Activated CD4-positive, alpha-beta T cell treated with anti-CD3 and anti-CD28 coated beads, Interleukin-2, amount 50 U/mL, for 24 hours (primary cell): Measurements from ENCODE around the gene ADRB2.
"Not testable (repeated sequence)": the region's sequence is repeated elsewhere in the genome, so short reads cannot be mapped to it uniquely, and the experiment has no call there.

ENCODE experiments used
- DNase-seq, 2 donors: peaks; one replicate each; pipeline ENCODE4 v3.0.0-alpha.2; 2020; ENCODE audit warnings: low read depth in 1 of 2, low spot score in 1 of 2

The ADRB2 gene

DNA sequence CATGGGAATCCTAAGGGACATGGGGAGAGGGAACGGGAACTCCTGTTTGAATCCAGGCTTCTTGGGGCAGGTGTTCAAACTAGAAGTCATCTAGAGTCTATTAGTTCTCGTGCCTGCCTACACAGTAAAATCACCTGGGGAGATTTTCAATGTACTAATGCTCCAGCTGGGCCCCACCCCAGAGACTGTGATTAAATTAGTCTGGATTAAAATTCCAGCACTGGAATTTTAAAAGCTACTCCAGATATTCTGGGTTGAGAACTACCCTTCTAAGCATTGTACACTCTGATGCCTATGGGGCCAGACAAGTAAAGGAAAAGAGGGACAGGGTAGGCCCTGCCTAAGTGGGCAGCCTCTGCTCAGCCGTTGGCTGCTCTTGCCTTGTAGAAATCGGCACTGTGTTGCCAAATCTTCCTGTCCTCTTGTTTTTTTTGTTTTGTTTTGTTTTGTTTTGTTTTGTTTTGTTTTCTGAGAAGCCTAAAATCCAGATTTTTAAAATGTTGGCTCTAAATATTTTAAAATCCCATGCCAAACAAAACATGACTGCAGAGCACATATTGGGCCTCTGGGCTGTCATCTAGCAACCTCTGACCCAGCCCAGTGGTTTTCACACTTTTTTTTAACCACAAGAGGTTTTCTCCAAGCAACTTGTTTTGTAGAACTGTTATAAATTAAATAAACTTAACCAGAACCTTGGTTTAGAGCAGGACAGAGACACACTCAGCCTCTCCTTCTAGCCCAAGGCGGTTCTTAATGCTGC is 29.0 kb downstream of the ADRB2 start:
- no peak for DNase-seq

DNA sequence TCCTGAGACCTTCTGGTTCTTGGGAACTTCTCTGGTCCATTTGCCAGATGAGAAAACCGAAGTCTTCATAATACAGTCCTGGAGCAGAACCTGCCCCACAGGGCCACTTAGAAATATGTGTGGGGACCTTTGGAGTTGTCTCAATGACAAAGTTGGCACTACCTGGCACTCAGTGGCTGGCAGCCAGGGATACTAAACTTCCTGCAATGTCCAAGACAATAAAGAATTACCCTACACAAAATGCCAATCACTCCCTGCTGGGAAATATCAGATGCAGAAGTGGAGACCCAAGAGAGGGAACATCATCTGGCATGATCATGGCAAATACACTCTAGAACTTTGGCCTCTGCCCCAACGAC is 29.6 kb downstream of the ADRB2 start:
- no peak for DNase-seq

DNA sequence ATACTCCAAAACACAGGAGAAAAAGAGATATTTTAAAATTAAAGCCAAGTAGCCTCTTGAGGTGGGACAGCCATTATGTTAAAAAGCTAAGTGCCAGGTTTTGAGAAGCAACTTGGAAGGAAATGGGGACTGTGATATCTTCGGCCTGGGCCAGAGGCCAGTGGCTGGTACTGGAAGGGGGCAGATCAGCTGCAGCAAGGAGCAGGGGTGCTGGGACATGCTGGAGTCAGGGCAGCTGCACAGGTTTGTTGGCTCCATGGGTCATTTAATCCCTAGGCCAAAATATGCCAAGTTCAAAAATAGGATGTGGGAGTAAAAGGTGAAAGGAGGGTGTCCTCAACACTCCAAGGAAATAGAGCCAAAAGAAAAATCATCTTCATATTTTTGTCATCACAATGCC is 30.0 kb downstream of the ADRB2 start:
- no peak for DNase-seq

DNA sequence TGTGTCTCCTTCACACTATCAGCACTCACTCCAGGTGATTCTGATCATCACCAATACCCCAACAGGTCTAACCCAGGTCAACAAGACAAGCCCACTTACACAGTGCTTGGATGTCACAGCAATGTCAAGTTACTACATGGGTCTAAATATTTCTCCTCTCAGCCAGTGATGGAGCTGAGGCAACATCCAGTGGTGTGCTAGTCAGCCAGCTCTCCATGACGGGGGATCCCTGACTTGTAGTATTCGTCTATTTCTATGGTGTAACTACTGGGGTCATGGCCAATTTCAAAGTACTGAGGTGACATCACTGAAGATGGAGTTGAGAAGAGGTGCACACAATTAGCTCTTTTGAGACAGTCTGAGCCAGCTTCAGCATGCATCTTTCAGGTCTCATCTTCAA is 31.1 kb downstream of the ADRB2 start:
- no peak for DNase-seq

DNA sequence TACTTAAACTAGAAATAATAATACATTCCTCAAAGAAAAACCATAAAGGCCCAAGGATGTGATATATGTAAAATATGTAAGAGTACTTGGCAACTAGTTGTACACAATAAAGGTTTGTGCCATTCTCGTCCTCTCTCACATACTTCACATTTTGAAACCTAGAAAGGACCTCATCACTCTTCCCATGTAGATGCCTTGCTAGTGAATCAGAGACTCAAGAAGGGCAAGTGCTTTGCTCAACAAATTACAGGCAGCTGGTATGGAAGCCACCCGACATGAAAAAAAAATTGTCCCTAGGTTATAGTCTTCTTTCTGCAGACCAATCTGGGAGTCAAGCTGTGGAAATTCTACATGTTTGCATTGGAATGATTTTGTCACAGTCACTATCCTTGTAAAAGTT is 31.7 kb downstream of the ADRB2 start:
- DNase-seq: no peak

DNA sequence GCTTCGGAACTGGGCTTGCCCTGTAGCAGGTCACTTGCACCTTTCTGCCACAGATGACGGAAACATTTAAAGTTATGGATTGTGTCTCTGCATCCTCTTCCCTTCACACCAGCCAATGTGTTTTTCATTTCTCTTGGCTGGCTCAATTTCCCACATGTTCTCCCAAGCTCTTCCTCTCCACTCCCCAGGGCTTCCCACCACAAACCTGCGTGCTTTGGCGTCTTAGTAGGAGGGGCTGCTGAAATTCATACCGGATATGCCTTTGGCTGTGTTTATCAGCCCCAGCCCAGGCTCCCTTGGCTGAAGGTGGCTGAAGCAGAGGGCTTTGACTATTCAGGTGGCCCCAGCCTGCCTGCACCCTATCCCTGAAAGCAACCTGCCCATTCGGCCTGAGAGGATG is 32.1 kb downstream of the ADRB2 start:
- DNase-seq: no peak

DNA sequence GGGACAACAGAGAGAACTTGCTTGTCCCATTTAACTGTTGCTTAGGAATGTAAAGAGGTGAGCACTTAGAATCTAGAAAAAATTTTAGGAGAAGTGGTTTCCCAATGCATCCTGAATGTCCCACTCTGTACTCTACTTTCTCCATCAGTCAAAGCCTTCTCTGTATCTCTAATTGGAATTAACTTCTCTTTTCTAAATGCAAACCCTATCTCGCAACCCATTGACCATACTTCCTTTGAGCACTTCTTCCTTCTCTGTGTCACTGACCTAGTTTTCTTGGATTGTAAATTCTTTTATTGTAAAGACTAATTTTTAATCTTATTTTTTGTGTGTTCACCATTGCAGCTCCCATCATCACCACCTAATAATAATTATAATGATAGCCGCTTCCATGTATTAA is 33.3 kb downstream of the ADRB2 start:
- DNase-seq: no peak

DNA sequence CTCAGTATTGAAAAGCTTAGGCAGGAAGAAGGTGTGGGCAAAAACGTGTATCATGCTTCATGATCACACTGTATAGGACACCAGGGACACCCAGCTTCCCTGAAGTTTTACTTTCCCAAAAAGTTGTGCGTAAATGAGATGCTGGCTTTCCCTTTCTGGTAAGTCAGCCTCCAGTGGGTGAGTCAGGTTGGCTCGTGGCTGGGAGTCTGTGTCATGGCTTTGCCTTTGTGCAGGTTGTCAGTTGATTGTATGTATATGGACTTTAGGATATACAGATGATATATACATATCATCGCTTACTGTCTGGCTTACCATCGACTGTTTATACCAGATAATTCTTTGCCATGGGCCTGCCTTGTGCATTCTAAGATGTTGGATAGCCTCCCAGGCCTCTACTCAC is 34.2 kb downstream of the ADRB2 start:
- no peak for DNase-seq

DNA sequence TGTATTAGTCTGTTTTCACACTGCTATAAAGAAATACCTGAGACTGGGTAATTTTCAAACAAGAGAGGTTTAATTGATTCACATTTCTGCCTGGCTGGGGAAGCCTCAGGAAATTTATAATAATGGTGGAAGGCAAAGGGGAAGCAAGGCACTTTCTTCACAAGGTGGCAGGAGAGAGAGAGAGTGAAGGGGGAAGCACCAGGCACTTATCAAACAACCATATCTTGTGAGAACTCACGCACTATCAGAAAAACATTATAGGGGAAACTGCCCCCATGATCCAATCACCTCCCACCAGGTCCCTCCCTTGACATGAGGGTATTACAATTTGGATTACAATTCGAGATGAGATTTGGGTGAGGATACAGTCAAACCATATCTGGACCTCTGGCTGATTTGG is 34.7 kb downstream of the ADRB2 start:
- no peak for DNase-seq

DNA sequence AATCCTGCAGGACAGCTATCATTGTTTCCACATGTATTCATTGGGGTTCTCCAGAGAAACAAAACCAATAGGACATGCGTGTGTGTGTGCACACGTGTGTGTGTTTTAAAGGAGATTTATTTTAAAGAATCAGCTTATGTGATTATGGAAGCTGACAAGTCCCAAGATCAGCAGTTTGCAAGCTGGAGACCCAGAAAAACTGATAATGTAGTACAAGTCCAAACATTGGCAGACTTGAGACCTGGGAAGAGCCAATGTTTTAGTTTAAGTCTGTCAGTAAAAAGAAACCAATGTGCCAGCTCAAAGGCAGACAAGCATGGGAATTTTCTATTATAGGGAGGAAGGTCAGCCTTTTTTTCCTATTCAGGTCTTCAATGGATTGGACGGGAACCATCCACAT is 35.3 kb downstream of the ADRB2 start:
- DNase-seq: no peak

DNA sequence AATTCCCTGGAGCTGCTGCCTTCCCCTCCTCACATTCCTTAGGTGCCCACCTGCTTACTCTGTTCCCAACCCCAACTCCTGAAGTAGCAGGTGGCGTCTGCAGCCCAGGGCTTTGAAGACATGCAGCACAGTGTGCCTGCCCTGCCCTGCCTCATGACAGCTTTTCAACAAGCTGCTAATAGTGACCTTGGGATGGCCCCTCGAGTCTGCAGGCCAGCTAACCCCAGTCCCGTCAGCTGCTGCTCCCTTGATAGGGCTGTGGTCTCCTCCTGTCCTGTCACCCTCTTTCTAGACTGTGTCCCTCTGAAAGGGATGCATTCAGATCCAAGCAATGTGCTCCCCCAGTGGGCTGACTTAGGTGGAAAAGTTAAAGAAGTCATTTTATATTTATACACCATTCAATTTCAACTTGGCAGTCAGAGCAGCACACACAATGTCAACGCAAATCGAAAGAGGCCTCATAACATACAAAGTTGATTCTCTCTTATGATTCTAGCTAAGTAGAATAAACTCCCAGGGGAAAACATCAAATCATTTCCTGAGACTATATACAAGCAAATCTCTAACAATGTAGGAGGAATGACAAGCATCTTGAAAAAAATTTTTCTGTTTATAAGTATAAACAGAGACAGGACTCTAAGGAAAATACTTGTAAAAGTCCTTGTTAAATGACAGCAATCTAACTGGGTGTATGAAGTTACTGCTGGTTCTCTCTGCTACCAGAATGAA is 37.9 kb downstream of the ADRB2 start:
- DNase-seq: no peak

DNA sequence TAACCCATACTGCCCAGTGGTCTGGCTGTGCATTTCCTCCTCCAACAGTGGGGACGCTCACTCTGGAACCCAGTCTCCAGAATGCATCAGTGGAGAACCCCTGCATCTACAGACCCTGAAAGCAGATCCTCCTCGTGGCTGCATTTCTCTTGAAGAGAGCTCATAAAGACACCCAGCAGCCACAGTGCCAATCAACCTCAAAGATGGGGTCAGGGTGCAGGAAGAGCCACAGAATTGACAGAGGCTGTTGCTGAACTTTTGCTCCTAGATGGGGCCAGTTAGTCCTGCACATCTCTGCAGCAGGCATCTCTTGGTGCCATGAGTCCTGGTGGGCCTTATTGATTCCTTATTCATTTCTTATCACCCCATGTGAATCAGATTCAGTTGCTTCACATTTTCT is 39.6 kb downstream of the ADRB2 start:
- no peak for DNase-seq

DNA sequence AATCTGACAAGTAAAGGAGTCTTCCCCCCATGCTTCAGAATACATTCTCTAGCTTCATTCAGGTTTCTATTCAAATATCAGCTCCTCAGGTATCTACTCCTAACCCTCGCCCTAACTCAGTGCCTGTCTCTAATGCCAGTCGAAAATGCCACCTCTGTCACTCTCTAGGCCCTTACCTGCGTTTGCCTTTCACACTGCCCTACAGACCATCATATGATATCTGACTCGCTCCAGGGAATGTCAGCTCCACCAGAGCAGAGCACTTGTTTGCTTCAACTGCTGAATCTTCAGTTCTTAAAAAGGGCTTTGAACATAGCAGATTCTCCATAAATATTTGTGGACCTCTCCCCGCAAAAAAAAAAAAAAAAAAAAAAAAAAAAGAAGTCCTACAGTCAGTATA is 46.7 kb downstream of the ADRB2 start:
- no peak for DNase-seq

DNA sequence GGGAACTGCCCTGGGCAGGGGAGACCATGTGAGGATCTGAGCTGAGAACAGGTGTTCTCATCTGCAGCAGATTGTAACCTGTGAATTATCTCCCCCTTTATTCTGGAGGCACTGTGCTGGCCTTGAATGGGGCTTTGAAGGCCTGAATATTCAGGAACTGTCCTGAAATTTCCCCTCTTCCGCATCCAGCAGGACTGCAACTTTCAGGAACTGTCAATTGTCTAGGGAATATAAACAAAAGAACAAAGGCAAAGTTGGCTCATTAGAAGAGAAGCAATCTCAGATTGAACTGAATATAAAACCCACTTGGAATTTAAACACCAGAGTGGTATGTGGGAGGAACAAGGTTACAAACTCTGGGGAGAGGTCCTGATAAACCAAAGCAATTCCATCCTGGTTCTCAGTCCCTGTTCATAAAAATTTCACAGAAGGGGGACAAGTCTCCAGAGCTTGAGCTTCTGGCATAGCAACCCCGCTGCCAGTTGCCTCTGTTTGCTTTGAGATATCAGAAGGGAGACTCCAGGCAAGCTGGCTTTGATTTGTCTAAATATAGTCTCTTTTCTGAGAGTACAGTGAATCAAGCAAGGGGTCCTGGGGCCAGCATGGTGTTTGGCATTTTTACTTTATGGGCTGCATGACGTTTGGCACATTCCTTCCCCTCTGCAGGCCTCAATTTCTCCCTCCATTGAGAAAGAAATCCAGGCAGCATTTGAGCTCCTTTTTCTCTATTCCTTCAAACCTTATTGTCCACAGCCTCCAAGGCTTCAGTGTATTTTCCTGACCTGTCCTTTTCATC is 47.5 kb downstream of the ADRB2 start:
- DNase-seq: no peak

DNA sequence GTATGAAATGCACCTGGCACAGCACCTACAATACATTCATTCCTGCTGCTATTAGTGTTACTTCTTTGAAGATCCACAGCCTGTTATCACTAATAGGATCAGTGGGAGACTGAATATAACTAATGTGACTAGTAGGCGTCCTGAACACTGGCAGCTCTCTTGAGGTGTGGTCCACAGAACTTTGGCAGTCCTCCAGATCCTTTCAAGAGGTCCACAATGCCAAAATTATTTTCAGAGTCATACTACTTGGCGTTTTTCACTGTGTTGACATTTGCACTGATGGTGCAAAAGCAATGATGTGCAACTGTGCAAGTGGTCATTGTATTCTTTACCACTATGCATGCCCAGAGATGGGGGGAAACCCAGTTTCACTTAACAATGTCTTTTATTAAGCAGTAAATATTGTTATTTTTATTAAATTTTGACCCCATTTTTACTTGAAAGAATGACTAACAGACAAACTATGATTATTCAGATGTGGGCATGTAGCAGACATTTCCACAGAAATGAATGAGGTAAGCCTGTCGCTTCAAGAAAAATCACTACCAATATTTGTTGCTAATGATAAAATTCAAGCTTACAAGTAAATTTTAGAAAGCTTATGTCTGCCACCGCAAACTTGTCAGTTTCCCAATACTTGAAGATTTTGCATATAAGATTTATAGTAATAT is 48.9 kb downstream of the ADRB2 start:
- DNase-seq: no peak

DNA sequence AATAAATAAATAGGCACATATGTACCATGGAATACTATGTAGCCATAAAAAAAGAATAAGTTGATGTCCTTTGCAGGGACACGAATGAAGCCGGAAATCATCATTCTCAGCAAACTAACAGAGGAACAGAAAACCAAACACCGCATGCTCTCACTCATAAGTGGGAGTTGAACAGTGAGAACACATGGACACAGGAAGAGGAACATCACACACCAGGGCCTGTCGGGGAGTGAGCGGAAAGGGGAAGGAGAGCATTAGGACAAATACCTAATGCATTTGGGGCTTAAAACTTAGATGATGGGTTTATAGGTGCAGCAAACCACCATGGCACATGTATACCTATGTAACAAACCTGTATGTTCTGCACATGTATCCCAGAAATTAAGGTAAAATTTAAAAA is 51.0 kb downstream of the ADRB2 start:
- DNase-seq: not testable (repeated sequence)
